HG03469 (cell line): Measurements from ENCODE around the gene HAPLN2.

Experiments used
- ATAC-seq: cut with Tn5 transposase; IDR thresholded peaks from one replicate; pipeline ENCODE4 v1.9.1; 2021; ENCODE audit warnings: mild to moderate bottlenecking, moderate library complexity, moderate number of reproducible peaks; ENCODE audit not compliant: unreplicated experiment

The HAPLN2 gene

GRCh38 chr1:156659988-156660751 lies 41.0 kb downstream of the HAPLN2 start:
- no peak for ATAC-seq

- ATAC-seq = no peak
These were observed 41.5 kb downstream of the HAPLN2 start for GRCh38 chr1:156660752-156661112.

GRCh38 chr1:156662005-156662799 lies 43.0 kb downstream of the HAPLN2 start:
- no peak for ATAC-seq

GRCh38 chr1:156662800-156663055 lies 43.5 kb downstream of the HAPLN2 start:
- ATAC-seq = no peak

- no peak for ATAC-seq
These were observed 44.0 kb downstream of the HAPLN2 start for GRCh38 chr1:156663178-156663577.

- no peak for ATAC-seq
These were observed 45.0 kb downstream of the HAPLN2 start for GRCh38 chr1:156664046-156664766.

- ATAC-seq = no peak
These were observed 45.7 kb downstream of the HAPLN2 start for GRCh38 chr1:156664767-156665411.

- ATAC-seq = no peak
These were observed 46.3 kb downstream of the HAPLN2 start for GRCh38 chr1:156665539-156665938.

GRCh38 chr1:156666862-156667609 lies 47.8 kb downstream of the HAPLN2 start:
- ATAC-seq = no peak

GRCh38 chr1:156667610-156667967 lies 48.4 kb downstream of the HAPLN2 start:
- ATAC-seq = no peak

- no peak for ATAC-seq
These were observed 48.9 kb downstream of the HAPLN2 start for GRCh38 chr1:156667968-156668709.

- no peak for ATAC-seq
These were observed 49.8 kb downstream of the HAPLN2 start for GRCh38 chr1:156668801-156669637.

GRCh38 chr1:156669794-156670193 lies 50.6 kb downstream of the HAPLN2 start:
- ATAC-seq = no peak

GRCh38 chr1:156670359-156670758 lies 51.1 kb downstream of the HAPLN2 start:
- no peak for ATAC-seq

- no peak for ATAC-seq
These were observed 51.6 kb downstream of the HAPLN2 start for GRCh38 chr1:156670791-156671190.

GRCh38 chr1:156671804-156672203 lies 52.6 kb downstream of the HAPLN2 start:
- no peak for ATAC-seq

GRCh38 chr1:156673387-156674121 lies 54.3 kb downstream of the HAPLN2 start:
- ATAC-seq = no peak
